AG09319 (cell line): ENCODE measurements around the gene SMAD7.

Experiments used
- DNase-seq: peaks from one replicate; pipeline ENCODE4 v3.0.0-alpha.2; 2010; ENCODE audit warnings: low read depth; ENCODE audit errors: extremely low read depth
- TF ChIP-seq, protein P1 (sequence below): IDR thresholded peaks from 2 replicates; pipeline ENCODE4 v1.5.1; 2011; ENCODE audit warnings: low read depth, mild to moderate bottlenecking, inconsistent platforms, low read length, moderate library complexity

Gene SMAD7

DNA sequence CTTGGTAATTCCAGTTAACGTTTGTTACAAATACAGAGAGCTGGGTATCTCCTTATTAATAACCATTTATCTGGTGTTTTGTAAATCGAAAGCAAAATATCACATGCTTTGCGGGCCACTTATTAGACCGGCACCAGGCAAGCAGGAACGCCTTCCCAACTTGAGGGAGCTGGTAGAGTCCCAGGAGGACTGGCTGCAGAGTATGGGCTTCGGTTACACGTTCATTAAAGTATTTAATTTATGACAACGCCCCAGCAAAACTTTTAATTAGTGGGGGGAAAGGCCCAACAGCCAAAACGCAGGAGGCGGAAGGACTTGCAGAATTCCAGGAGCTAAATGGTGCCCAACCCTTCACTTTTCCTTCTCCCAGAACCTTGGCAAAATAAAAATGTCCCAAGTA, 3.7 kb downstream of the SMAD7 start:
- no peak for DNase-seq
- TF ChIP-seq, protein P1, sequence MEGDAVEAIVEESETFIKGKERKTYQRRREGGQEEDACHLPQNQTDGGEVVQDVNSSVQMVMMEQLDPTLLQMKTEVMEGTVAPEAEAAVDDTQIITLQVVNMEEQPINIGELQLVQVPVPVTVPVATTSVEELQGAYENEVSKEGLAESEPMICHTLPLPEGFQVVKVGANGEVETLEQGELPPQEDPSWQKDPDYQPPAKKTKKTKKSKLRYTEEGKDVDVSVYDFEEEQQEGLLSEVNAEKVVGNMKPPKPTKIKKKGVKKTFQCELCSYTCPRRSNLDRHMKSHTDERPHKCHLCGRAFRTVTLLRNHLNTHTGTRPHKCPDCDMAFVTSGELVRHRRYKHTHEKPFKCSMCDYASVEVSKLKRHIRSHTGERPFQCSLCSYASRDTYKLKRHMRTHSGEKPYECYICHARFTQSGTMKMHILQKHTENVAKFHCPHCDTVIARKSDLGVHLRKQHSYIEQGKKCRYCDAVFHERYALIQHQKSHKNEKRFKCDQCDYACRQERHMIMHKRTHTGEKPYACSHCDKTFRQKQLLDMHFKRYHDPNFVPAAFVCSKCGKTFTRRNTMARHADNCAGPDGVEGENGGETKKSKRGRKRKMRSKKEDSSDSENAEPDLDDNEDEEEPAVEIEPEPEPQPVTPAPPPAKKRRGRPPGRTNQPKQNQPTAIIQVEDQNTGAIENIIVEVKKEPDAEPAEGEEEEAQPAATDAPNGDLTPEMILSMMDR: no peak

DNA sequence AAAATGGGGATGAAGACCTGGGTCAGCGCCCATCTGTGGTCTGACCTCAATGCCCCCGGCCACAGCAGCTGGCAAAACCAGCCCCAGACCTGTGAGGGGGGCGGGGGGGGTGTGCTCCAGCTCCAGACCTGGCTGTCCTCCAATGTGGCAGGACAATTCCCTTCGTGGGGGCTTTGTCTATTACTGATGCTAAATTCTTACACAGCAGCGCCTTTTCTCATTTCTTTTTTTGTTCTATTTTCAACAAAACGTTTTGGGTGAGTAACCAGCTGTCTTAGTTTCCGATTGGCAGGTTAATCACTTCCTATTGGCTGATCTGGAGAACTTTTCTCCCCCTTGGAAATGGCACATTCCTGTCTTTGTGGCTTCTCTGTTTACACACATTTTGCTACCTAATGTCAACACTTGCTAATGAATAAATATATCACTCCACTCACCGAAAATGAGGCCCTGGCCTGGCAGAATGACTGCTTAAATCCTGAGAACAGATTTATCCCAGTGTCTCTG, 4.4 kb downstream of the SMAD7 start:
- TF ChIP-seq, protein P1: no peak
- DNase-seq: no peak

DNA sequence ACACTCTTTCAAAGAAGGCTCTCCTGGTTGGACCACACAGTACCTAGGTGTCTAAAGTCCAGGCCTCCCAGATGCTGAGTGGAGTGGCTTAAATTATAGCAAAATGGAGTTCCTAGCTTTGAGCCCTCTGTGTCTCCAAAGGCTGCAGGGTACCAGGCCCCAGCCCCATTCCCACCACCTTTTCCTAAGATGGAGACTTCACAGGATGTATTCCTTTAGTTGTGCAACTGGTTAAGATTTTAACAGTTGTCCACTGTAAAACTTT, 4.9 kb downstream of the SMAD7 start:
- DNase-seq: no peak
- TF ChIP-seq, protein P1: no peak

DNA sequence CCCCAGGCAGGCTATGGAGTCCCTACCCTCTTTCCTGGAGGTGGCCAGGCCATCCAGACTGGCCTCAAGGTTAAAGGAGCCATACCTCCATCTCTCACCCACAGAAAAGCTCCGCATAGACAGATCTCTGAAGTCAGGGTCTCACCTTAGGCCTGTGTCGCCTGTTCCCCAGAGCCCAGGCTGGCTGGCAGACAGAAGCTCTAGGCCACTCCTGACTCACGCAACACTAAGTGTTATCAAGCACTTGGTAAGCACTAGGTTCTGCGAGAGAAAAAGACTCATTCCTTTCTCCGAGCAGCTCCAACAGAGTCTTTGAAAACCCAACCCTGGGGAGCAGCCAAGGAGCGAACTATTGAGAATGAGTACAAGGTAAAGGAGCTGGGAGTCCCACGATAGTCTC, 6.1 kb downstream of the SMAD7 start:
- TF ChIP-seq, protein P1: no peak
- no peak for DNase-seq

DNA sequence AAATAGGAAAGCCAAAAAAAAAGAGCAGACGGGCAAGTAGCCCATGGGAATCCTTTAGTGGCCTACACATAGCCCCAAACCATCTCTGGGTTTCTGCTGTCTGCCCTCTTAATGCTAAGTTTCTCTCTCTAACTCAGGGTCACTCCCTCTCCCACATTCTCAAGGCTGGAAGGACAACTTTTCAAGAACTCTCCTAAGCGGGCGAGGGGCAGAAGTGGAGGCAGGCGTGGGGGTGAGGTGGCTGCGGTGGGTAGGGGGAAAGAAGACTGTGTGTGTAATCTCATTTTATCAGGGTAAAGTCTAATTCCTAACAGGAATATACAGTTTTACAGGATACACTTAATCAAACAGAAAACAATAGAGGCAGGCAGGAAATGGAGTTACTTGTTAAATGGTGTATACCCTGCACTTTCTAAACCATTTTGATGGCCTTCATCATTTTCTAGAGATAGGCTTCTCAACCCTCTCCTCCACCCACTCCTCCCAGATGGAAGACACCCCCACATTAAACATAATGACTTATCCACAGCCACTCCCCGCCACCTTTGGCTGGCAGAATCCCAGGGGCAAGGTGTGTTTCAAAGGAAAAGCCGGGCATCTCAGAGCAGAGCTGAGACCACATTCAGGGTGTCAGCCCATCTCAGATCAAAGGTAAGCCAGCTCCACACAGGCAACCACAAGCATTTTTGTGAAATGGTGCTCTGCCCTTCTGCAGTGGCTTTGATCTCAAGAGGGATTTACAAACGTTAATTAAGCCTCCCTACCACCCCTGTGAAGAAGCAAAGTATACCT, 6.8 kb downstream of the SMAD7 start:
- DNase-seq: no peak
- TF ChIP-seq, protein P1: no peak

DNA sequence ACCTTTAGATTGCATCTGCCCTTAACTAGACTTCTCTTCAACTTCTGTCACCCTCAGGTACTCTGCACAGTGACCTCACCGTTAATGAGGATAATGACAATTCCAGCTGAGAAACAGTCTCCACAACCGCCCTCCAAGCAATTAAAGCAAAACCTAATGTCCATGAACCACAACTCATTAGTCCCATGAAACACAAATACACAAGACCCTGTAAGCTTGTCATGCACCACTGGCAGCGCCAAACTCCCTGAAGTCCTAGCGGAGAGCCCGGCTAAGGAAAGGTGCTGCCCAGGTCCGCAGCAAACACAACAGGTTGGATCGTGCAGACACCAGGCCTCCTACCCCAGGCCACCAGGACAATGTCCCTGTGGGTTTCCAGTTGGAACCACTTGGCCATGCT, 7.4 kb downstream of the SMAD7 start:
- TF ChIP-seq, protein P1: no peak
- DNase-seq: no peak

DNA sequence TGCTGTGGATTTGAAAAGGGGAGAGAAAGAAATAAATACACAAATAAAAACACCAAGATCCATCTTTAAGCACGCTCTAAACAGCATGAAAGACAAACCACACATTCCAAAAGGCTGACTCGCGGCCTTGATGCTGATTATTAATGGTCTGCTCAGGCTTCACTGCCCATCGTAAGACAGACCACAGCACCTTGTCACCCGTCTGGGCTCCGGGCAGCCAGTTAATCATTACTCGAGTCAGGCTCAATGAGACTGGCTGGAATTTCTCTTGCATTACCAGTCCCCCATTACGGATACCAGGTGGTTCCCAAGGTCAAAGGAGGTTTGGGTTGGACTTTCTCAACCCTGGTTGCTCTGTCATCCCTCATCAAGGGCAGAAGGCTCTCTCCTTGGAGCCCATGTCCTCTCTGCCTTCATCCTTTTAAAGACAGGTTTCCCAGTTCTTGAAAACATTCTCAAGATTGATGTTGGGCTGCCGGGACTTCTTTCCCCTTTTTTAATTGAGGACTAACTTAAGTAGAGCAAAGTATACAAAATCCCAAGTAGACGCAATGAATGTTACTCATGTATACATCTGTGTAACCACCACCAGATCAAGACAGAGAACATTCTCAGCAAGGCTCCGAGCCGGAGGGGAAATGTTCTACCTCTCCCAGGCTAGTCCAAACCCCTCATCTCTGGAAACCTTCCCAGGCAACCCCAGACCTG, 8.1 kb downstream of the SMAD7 start:
- no peak for DNase-seq

More for the DNA sequence above, 8.1 kb downstream of the SMAD7 start:
- TF ChIP-seq, protein P1: no peak
